ENCODE data around the gene TMEM132A.

- TF ChIP-seq POLR2AphosphoS5 (IDR thresholded peaks at IDR 0.05; ENCODE audit: low read depth, low read length) (no peak), CTCF (IDR thresholded peaks at IDR 0.05) (no peak), SIN3A (IDR thresholded peaks at IDR 0.05; ENCODE audit: borderline replicate concordance, insufficient read depth, low read depth, low read length) (no peak)
Measured at GRCh38 chr11:60926500-60926899, 2.2 kb downstream of the TMEM132A start.

Measured in Panc1 (cell line).